Smooth muscle cell (in vitro differentiated cells): ENCODE results near the gene CCR7. TPM values are rescaled to one million over a fixed set of nuclear protein-coding genes. Genes with fewer than 3 reads are reported as not detected.

Experiments used
- DNase-seq: peaks from one replicate; lab custom pipeline; 2025; ENCODE audit not compliant: unreplicated experiment; lab: John Stamatoyannopoulos, UW
- H2AFZ ChIP-seq: fragments of 200-600 bp; sonication (generic); 2 replicates; pipeline ENCODE4 v1.6.0; 2016; ENCODE audit warnings: antibody characterized with exemption, low read depth, mild to moderate bottlenecking
- H3F3A ChIP-seq: fragments of 200-600 bp; sonication (generic); 2 replicates; pipeline ENCODE4 v1.6.0; 2017; ENCODE audit warnings: antibody characterized with exemption, low read depth
- H3K27ac ChIP-seq: fragments of 200-600 bp; sonication (generic); 2 replicates; pipeline ENCODE4 v1.5.1; 2016; ENCODE audit warnings: low read depth, mild to moderate bottlenecking
- H3K27me3 ChIP-seq: fragments of 200-600 bp; sonication (generic); 2 replicates; pipeline ENCODE4 v1.6.1; 2016; ENCODE audit warnings: low read depth, mild to moderate bottlenecking
- H3K36me3 ChIP-seq: fragments of 200-600 bp; sonication (generic); 2 replicates; pipeline ENCODE4 v1.5.1; 2016; ENCODE audit warnings: low read depth
- H3K4me1 ChIP-seq: fragments of 200-600 bp; sonication (generic); 2 replicates; pipeline ENCODE4 v1.5.1; 2016; ENCODE audit warnings: low read depth
- H3K4me2 ChIP-seq: fragments of 200-600 bp; sonication (generic); 2 replicates; pipeline ENCODE4 v1.6.0; 2016; ENCODE audit warnings: mild to moderate bottlenecking
- H3K4me3 ChIP-seq: fragments of 200-600 bp; sonication (generic); 2 replicates; pipeline ENCODE4 v1.5.1; 2016; ENCODE audit warnings: mild to moderate bottlenecking
- H3K79me2 ChIP-seq: fragments of 200-600 bp; sonication (generic); 2 replicates; pipeline ENCODE4 v1.6.0; 2016; ENCODE audit warnings: low read depth, mild to moderate bottlenecking
- H3K9ac ChIP-seq: fragments of 200-600 bp; sonication (generic); 2 replicates; pipeline ENCODE4 v1.6.0; 2016; ENCODE audit warnings: low read depth
- H3K9me3 ChIP-seq: fragments of 200-600 bp; sonication (generic); replicated peaks from 2 replicates; pipeline ENCODE4 v1.5.1; 2016; ENCODE audit warnings: low read depth
- H4K20me1 ChIP-seq: fragments of 200-600 bp; sonication (generic); 2 replicates; pipeline ENCODE4 v1.6.0; 2016; ENCODE audit warnings: low read depth
- WGBS: methylation state at CpG from one replicate; pipeline ENCODE4 v1.1.7; 2016; ENCODE audit warnings: low lambda C conversion rate; 5-methylcytosine and 5-hydroxymethylcytosine counted together
- polyA plus RNA-seq: library from polyadenylated mRNA; unstranded; fragments of >200 nt; fragmentation: Nextera tagmentation; extraction: Ambion mirVana; gene quantifications from 2 replicates; pipeline ENCODE4 v1.2.1, GENCODE V29; 2016
- total RNA-seq: library from RNA; depleted of rRNA; stranded (reverse); fragments of >200 nt; gene quantifications from 2 replicates; pipeline ENCODE4 v1.2.3, GENCODE V29; 2014
- TF ChIP-seq, protein P1 (sequence below): fragments of 200-600 bp; sonication (generic); IDR thresholded peaks from 2 replicates; pipeline ENCODE4 v1.5.1; 2017; ENCODE audit warnings: borderline replicate concordance, mild to moderate bottlenecking, antibody characterized with exemption; ENCODE audit not compliant: insufficient read depth, poor library complexity, severe bottlenecking

CCR7 gene
- total and polyA plus RNA-seq, 2 experiments from 2014 or later, result not detected

DNA sequence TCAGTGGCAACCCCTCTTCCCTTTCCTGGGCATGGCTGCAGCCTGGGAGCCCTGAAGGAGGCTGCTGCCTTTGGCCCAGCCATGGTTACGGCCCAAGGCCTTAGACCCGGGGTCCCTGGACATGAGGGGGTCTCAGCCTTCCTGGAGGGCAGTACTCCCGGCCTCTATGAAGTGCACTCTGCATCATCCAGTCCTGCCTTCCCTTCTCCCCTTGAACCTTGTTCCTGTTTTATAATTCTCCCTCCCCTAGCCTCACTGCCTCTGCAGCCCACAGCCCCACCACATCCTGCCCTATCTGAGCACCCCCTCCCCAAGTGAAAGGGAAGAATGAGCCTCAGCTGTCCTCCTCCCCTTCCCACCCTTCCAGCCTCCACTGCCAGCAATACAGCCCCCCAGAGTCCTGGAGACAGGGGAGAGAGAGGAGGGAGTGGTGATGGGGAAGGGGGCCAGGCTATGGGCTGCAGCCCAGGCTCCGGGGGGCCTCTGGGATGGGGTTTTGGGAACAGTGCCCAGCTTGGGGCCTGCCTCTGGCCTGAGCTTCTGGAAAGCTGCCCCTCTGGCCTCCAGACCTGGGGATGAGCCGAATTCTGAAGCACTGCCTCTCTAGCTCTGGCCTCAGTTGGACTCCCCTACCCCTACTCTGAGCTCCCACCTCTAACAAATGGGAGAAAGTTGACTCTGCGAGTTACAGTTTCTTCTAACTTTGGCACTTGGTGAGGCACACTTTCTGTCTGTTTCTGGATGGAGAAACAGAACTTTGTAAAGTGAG lies 7.6 kb downstream of the CCR7 start:
- no peak overlapping the region for H3K9ac ChIP-seq
- H2AFZ ChIP-seq, result no peak overlapping the region
- H4K20me1 ChIP-seq, result no peaks in the 10 kb centered on the region
- no peaks in the 10 kb centered on the region for H3K27me3 ChIP-seq
- H3K27ac ChIP-seq, result no peak overlapping the region
- no peaks in the 10 kb centered on the region for H3F3A ChIP-seq
- WGBS, result 91% methylated on average over 6 of the region's 6 CpGs
- TF ChIP-seq, protein P1, sequence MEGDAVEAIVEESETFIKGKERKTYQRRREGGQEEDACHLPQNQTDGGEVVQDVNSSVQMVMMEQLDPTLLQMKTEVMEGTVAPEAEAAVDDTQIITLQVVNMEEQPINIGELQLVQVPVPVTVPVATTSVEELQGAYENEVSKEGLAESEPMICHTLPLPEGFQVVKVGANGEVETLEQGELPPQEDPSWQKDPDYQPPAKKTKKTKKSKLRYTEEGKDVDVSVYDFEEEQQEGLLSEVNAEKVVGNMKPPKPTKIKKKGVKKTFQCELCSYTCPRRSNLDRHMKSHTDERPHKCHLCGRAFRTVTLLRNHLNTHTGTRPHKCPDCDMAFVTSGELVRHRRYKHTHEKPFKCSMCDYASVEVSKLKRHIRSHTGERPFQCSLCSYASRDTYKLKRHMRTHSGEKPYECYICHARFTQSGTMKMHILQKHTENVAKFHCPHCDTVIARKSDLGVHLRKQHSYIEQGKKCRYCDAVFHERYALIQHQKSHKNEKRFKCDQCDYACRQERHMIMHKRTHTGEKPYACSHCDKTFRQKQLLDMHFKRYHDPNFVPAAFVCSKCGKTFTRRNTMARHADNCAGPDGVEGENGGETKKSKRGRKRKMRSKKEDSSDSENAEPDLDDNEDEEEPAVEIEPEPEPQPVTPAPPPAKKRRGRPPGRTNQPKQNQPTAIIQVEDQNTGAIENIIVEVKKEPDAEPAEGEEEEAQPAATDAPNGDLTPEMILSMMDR, result no peak
- H3K4me1 ChIP-seq, result peaks cover 7% of the 10 kb centered on the region
- H3K4me3 ChIP-seq, result no peak overlapping the region
- H3K9me3 ChIP-seq, result no peaks in the 10 kb centered on the region
- no peaks in the 10 kb centered on the region for H3K79me2 ChIP-seq
- no peaks in the 10 kb centered on the region for H3K36me3 ChIP-seq
- DNase-seq, result no peak
- no peak overlapping the region for H3K4me2 ChIP-seq

DNA sequence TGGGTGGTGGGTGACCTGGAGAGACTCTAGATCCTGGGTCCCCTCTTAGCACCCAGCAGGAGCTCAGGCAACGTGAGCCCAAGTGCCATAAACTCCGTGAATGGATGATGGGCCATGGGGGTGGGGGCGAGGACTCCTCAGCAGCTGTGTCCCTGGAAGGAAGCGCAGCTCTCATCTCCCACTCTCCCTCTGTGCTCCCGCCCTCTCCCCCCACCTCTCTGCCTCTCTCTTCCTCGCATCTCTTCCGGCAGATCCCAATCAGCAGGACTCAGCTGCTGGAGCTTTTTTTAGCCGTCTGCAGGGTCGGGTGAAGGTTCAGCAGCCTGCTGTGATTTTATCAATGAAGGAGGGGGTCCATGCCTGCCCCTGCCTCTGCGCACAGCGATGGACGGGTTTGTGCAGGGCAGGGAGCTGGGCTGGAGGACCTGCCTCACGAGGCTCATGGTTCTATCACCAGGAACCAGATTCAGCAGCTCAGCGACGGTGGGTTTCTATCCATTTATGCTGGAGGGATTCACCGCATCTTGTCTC lies 8.3 kb downstream of the CCR7 start:
- H2AFZ ChIP-seq, result no peak overlapping the region
- H3K4me3 ChIP-seq, result no peak overlapping the region
- H3K79me2 ChIP-seq, result no peaks in the 10 kb centered on the region
- H3F3A ChIP-seq, result no peaks in the 10 kb centered on the region
- TF ChIP-seq, protein P1, result no peak
- H3K4me1 ChIP-seq, result peaks cover 7% of the 10 kb centered on the region
- H3K9ac ChIP-seq, result no peak overlapping the region
- no peak overlapping the region for H3K4me2 ChIP-seq
- H3K36me3 ChIP-seq, result no peaks in the 10 kb centered on the region
- no peak overlapping the region for H3K27ac ChIP-seq
- 66% methylated on average over 15 of the region's 16 CpGs for WGBS
- no peaks in the 10 kb centered on the region for H3K27me3 ChIP-seq
- H3K9me3 ChIP-seq, result no peaks in the 10 kb centered on the region
- H4K20me1 ChIP-seq, result no peaks in the 10 kb centered on the region
- DNase-seq, result no peak

DNA sequence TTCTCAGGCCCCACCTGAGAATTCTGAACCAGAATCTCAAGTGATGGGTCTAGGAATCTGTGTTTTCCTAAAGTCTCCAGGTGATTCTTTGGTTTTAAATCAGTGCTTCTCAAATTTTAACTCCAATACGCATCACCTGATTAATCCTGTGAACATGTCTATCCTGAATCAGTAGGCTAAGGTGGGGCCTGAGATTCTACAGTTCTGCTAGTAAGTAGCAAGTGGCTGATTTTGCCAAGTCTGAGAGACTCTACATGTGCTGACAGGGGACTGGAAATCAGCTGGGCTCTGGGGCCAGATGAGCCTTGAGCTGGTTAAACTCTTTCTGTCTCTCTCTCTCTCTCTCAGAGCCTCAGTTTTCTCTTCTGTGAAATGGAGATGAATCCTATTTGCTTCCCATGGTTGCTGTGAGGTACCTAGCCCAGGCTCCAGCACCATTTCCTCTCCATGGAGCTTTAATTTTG lies 9.0 kb downstream of the CCR7 start:
- DNase-seq, result no peak
- Histone ChIP-seq H4K20me1 (no peaks in the 10 kb centered on the region), H3K79me2 (no peaks in the 10 kb centered on the region), H3K4me2 (no peak overlapping the region), H3K9ac (no peak overlapping the region), H3K36me3 (no peaks in the 10 kb centered on the region), H3K27me3 (no peaks in the 10 kb centered on the region), H3F3A (no peaks in the 10 kb centered on the region), H3K4me3 (no peak overlapping the region), H3K4me1 (peaks cover 7% of the 10 kb centered on the region), H2AFZ (no peak overlapping the region), H3K9me3 (no peaks in the 10 kb centered on the region), H3K27ac (no peak overlapping the region)
- 100% methylated on average over 1 of the region's 1 CpG for WGBS
- TF ChIP-seq, protein P1, result no peak
